HG03039 (cell line): ENCODE measurements around the gene ALG9.
"Not testable (repeated sequence)": the region's sequence is repeated elsewhere in the genome, so short reads cannot be mapped to it uniquely, and the experiment has no call there.

Source experiments
- ATAC-seq: cut with Tn5 transposase; IDR thresholded peaks from one replicate; pipeline ENCODE4 v1.9.1; 2021; ENCODE audit warnings: mild to moderate bottlenecking, moderate library complexity; ENCODE audit not compliant: unreplicated experiment

The ALG9 gene

GRCh38 chr11:111771205-111771604 is 100.2 kb downstream of the ALG9 start:
- not testable (repeated sequence) for ATAC-seq

- ATAC-seq = no peak
Observed at GRCh38 chr11:111770581-111771134, 100.7 kb downstream of the ALG9 start.

DNA sequence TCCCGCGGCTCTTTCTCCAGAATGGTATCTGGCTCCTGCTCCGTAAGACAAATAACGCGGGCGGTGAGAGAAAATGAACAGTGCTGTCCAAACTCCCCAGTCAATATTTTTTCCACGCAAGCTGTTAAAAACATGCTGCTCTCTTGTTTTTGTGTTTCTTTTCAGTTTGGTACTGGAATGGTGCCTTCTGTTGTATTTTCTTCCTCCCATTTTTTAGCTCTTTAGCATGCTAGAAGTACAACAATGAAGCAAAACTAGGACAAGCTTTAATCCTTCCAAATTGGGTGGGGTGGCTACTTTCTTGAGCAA is 104.6 kb downstream of the ALG9 start:
- no peak for ATAC-seq

DNA sequence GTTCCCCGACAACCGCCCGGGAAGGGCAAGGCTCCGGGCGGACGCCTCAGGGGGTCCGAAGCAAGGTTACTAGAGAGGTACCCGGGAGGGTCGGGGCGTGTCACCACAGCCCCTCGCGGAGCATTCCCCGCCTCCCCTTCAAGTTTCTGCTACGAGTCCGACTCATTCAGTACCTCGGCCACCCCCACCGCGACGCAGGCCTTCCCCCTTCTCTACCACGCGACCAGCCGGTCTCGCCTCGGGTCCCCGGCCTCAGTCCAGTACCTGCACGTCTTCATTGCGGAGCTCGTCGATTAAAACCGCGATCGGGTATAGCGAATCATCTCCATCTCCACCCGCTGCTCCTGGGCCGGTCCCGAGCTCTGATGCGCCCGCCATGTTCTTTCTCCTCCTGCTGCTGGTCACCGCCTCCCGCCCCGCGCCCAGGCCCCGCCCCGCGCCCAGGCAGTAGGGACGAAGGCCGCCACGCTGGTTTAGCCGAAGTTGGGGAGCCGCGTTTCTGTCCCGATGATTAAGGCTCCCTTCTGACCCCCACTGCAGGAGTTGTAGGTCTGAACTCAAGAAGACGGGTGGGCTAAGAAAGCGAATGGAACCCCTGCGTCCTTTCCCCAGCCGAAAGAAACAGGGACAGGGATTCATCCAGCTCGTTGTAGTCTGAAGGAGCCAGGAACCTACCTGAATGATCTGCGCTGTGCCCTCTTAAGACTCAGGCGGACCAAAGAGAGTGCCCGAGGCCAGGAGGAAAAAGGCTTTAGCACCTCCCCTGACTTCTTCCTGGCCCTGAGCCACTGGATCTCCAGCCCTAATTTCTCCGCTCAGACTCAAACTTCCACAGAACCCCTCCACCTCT is 105.2 kb downstream of the ALG9 start, which contains the start of gene PPP2R1B:
PPP2R1B (minus strand) TSS at position 406 of the 850 bp plus-strand sequence; CDS start at position 378, 28 bp downstream.
- peak; percentile 88 for ATAC-seq

DNA sequence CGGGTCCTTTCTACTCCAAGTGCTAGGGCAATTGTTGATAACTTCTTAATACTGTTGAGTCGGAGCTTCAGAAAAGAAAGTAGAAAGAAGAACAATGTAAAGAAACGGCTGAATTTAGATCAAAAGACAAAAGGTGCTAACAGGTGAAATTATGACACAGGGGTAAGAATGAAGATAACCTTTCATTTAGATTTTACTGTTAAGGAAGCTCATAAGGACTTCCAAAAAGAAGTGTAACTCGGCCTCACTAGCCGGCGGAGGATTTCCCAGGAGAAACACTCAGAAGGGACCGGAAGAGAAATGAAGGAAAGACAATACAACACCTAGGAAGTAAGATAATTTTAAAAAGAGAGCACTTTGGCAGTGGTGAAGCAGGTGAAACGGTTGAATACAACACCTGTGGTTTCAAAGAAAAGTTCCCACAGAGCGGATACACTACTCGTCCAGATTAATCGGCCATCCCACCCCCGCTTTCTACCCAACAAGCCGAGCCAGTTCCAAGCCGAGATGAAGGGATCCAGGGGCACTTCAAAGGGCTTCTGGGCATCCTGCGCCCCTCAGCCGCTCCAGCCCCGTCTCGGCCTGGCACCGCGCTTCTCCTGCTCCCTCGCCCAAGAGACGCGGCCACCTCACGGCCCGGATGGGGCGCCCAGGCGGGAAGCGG is 105.9 kb downstream of the ALG9 start:
- ATAC-seq = peak; percentile 8

- no peak for ATAC-seq
Observed at GRCh38 chr11:111764621-111765020, 106.8 kb downstream of the ALG9 start.

GRCh38 chr11:111762981-111763643 is 108.3 kb downstream of the ALG9 start:
- no peak for ATAC-seq

DNA sequence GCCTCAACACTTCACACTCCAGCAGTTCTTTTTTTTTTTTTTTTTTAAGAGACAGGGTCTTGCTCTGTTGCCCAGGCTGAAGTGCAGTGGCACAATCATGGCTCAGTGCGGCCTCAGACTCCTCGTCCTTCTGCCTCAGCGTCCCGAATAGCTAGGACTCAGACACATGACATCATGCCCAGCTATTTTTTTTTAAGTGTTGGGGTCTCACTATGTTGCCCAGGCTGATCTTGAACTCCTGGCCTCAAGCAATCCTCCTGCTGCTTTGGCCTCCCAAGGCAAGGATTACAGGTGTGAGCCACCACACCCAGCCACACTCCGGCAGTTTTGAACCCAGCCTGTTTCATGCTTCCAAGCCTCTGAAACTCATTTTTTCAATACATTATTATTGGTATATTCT is 108.9 kb downstream of the ALG9 start:
- no peak for ATAC-seq

DNA sequence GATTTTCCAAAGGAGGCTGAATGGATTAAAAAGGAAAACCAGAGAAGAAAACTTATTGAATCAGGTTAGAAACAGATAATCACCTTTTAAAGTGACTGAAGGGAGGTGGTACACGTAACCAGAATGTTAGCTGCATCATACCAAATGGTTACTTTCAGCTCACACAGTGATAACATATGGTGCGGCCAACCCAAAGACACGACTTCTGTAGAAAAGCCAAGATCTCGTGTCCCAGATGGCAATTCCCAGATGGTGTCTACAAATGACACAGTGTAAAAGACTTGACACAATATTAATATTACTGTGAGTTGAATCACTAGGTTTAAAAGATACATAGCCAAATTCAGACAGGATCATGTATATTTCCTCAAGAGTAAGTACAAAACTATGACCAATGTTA is 110.3 kb downstream of the ALG9 start:
- no peak for ATAC-seq

GRCh38 chr11:111759778-111760407 is 111.5 kb downstream of the ALG9 start:
- no peak for ATAC-seq

DNA sequence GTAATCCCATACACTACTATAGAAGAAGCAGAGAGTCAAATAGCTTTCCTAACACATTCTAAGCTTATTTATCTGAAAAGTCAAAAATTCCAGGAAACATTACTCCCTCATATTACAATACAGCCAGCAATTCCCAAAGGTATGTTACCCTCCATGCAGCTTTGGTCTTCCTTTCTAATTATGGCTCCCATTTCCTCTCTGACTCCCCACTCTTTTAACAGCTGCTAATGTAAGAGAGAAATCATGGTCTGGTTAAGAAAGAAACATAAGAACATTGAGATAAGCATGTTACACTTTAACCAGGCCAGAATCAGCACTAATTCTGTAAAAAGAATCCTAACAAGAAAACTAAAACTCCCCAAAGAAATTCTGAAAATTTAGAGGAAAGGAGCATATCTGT is 112.0 kb downstream of the ALG9 start:
- no peak for ATAC-seq

DNA sequence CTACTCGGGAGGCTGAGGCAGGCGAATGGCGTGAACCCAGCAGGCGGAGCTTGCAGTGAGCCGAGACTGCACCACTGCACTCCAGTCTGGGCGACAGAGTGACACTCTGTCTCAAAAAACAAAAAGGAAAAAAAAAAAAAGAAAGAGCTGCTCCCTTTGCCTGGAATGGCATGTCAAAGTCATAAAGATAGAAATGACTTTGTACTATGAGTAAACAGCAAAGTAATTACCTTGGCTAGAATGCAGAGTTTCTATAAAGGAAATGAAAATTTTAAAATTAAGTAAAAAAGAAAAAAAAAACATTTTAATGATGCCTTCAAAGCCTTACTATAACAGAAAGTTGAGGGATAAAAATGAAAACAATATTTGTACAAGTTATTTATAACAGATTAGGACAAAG is 115.3 kb downstream of the ALG9 start:
- ATAC-seq = no peak

- no peak for ATAC-seq
Observed at GRCh38 chr11:111749646-111750045, 121.7 kb downstream of the ALG9 start.

DNA sequence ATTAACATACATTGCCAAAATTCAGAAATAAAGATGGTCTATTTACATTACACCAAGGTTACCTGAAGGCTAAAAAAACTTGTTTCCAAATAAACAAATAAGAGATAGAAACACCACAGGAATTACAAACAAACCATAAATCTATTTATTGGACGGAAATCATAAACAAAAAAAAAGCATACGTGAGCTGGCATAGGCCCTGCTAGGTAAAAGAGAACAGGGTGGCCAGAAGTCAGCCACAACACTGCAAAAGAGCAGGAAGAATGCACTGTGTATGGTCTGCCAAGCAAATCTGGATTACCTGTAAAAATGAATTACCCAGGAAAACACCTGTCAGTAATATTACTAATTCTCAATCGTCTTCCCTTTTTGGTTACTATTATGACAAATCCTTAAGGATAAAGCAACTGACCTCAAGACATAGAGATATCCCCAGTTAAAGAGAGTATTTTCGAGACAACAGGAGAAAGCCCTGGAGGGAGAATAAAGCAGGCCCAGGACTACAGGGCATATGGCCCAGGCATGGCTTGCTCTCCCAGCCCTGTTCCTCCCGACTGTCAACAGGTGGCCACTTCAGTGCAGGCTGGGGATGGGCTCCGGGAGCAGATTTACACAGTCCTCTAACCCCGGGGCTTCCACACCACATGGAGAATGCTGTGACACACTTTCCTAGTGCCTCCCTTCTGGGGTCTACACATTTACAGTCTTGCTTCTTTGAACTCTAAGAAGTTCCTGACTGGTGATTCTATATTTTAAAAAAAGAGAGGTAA is 123.2 kb downstream of the ALG9 start:
- ATAC-seq = no peak

DNA sequence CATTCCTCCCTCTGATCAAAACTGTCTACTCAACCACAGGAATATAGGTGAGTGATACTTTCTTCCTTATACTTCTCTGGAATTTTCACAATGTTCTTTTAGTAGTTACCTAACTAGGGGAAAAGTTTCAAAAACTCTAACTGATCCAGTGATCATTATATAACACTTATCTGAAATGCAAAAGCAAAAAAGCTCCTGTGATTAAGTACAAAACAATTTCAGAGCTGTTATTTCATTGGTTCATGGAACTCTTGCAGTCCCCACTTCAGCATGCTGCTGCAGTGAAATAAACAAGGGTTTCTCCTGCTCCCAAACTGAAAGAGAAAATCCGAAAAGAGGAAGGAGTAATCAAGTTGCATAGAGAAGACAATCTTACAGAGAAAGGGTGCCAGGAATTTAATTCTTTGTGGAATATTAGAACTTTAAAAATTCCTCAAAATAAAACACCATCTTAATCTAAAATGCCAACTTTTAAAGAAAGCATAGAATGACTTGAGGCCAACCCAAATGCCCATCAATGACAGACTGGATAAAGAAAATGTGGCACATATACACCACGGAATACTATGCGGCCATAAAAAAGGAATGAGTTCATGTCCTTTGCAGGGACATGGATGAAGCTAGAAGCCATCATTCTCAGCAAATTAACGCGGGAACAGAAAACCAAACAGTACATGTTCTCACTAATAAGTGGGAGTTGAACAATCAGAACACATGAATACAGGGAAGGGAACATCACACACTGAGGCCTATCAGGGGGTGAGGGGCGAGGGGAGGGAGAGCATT is 125.5 kb downstream of the ALG9 start:
- ATAC-seq = no peak

- no peak for ATAC-seq
Observed at GRCh38 chr11:111743700-111744099, 127.7 kb downstream of the ALG9 start.

DNA sequence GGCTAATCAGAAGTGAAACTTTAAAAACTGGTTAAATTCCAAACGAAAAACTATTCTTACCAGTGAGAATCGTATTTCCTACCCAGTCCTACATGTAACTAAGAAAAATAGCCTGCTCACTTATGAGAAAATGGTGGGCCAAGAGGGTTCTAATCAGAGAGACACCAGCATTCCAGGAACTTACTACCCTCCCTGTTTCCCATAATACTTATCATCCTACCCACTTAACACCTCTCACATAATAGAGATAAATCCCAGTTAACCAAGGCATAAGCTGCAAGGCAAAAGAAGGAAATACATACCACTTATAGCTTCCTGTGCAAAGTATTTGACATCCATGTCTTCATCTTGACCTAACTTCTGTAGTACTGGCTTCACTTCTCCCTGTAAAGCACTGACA is 129.6 kb downstream of the ALG9 start:
- ATAC-seq = no peak

- no peak for ATAC-seq
Observed at GRCh38 chr11:111739299-111739698, 132.1 kb downstream of the ALG9 start.

DNA sequence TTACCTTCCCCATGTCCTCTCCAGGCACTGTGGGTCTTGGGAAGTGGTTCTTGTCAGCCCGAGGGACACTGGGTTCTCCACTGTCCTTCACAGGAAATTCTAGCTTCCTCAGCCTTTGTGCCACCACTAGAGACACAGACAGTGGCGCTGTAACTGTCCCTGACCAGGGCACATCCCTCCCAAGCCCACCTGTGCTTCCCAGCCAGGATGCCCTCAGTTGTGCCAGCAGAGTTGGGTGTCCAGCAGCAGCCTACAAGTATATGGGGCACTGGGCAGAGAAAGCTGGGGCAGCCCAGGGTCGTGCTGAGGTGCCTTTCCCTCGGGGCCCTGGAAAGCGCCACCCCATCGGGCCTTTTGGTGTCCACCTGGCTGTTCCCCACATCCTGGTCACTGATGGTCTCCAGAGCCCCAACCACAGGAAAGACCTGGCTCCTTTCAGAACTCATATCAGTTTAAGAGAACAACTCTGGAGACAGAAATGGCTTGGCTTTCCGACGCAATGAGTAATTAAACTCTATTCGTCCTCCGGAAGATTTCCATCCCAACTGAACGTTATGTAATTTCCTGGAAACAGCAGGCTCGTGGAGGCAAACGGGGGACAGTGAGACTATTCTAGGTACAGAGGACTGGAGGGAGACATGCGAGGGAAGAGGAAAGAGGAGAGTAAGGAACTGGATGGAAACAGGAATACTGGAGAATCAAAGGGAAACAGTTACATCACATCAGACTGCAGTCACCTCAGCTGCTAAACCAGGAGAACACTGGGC is 133.8 kb downstream of the ALG9 start:
- ATAC-seq = no peak
